A549 (cell line): ENCODE measurements around the gene SPACA7. TPM values are rescaled to one million over a fixed set of nuclear protein-coding genes. Genes with fewer than 3 reads are reported as not detected.

Experiments
- ATAC-seq, 2 experiments: fragments of 200-7000 bp in 1 of 2; fragments of >200 bp in 1 of 2; cut with Nextera tagmentation in 1 of 2; cut with Tn5 transposase in 1 of 2; 3 replicates each; pipeline versions ENCODE4 v1.8.0 to v1.9.1; 2018 to 2020; ENCODE audit warnings: mild to moderate bottlenecking in 1 of 2, moderate library complexity in 1 of 2
- CTCF ChIA-PET: fragments of 300-600 bp; sonication (Branson Sonifier 250); formaldehyde crosslinking; extraction: SDS; loops from one replicate; lab custom pipeline; 2021; ENCODE audit warnings: antibody characterized with exemption, inconsistent platforms; lab: Yijun Ruan, JAX
- POLR2A ChIA-PET: fragments of 350-600 bp; formaldehyde crosslinking; extraction: SDS; loops from one replicate; lab custom pipeline; 2021; ENCODE audit warnings: antibody characterized with exemption, inconsistent platforms; lab: Yijun Ruan, JAX
- DNase-seq, 2 experiments: peaks; one replicate each; pipeline versions ENCODE4 v3.0.0 to v3.0.0-alpha.2; 2011 to 2016; ENCODE audit warnings: low read depth in 1 of 2, low spot score in 1 of 2
- FAIRE-seq: peaks from 2 replicates; lab custom pipeline; 2011; peaks lifted over from hg19 to GRCh38; lab: Jason Lieb, UNC
- H3K27ac ChIP-seq, 2 experiments: fragments of >200 bp; sonication (Bioruptor Twin); formaldehyde crosslinking; 3 replicates each; pipeline ENCODE4 v1.5.1; 2016 to 2017
- H3K4me1 ChIP-seq: fragments of >200 bp; sonication (Bioruptor Twin); formaldehyde crosslinking; 3 replicates; pipeline ENCODE4 v1.6.1; 2016
- H3K4me2 ChIP-seq: fragments of >200 bp; sonication (Bioruptor Twin); formaldehyde crosslinking; 3 replicates; pipeline ENCODE4 v1.6.1; 2016
- H3K4me3 ChIP-seq: fragments of >200 bp; sonication (Bioruptor Twin); formaldehyde crosslinking; 3 replicates; pipeline ENCODE4 v1.5.1; 2016
- H3K9me3 ChIP-seq: fragments of >200 bp; sonication (Bioruptor Twin); formaldehyde crosslinking; 3 replicates; pipeline ENCODE4 v1.6.1; 2016
- CBX2 ChIP-seq: fragments of 200-600 bp; sonication (generic); IDR thresholded peaks from 2 replicates; pipeline ENCODE4 v1.6.1; 2016; ENCODE audit warnings: low read depth, mild to moderate bottlenecking, borderline replicate concordance
- CBX8 ChIP-seq: fragments of 200-600 bp; sonication (generic); IDR thresholded peaks from 2 replicates; pipeline ENCODE4 v1.6.1; 2016
- CHD4 ChIP-seq: fragments of 200-600 bp; sonication (generic); IDR thresholded peaks from 2 replicates; pipeline ENCODE4 v1.6.1; 2016; ENCODE audit warnings: antibody characterized with exemption, mild to moderate bottlenecking, borderline replicate concordance
- EHF ChIP-seq: fragments of 250-450 bp; sonication (Bioruptor Pico); IDR thresholded peaks from 2 replicates; pipeline ENCODE4 v1.5.0; 2020; ENCODE audit warnings: mild to moderate bottlenecking
- FOSL2 ChIP-seq, 2 experiments: fragments of 450-650 bp in 1 of 2; fragments of >200 bp in 1 of 2; sonication (Bioruptor Twin) in 1 of 2; formaldehyde crosslinking; IDR thresholded peaks; 2 replicates each; pipeline versions ENCODE4 v1.5.0 to v1.6.1; 2016 to 2020; ENCODE audit warnings: mild to moderate bottlenecking in 1 of 2, moderate library complexity in 1 of 2
- GATA3 ChIP-seq: IDR thresholded peaks from 2 replicates; pipeline ENCODE4 v1.6.1; 2012; ENCODE audit warnings: borderline replicate concordance
- JUNB ChIP-seq: fragments of >200 bp; sonication (Bioruptor Twin); formaldehyde crosslinking; IDR thresholded peaks from 2 replicates; pipeline ENCODE4 v1.6.1; 2016
- MAFK ChIP-seq: fragments of 450-650 bp; IDR thresholded peaks from 2 replicates; pipeline ENCODE4 v1.6.1; 2014; ENCODE audit not compliant: partially characterized antibody
- MAX ChIP-seq: IDR thresholded peaks from 2 replicates; pipeline ENCODE4 v1.6.1; 2012
- NR3C1 ChIP-seq: fragments of >200 bp; sonication (Bioruptor Twin); formaldehyde crosslinking; IDR thresholded peaks from 3 replicates; pipeline ENCODE4 v1.6.1; 2017
- POLR2A ChIP-seq: IDR thresholded peaks from 2 replicates; pipeline ENCODE4 v1.6.1; 2012; ENCODE audit warnings: mild to moderate bottlenecking, low read length
- POLR2AphosphoS2 ChIP-seq: conservative IDR thresholded peaks from 2 replicates; pipeline ENCODE4 v1.6.1; 2012; ENCODE audit warnings: low read length, improper control_type of control experiment, inconsistent platforms
- RFX5 ChIP-seq: fragments of 450-650 bp; IDR thresholded peaks from 2 replicates; pipeline ENCODE4 v1.7.1; 2014; ENCODE audit warnings: antibody characterized with exemption, mild to moderate bottlenecking, moderate library complexity
- RNF2 ChIP-seq: fragments of 200-600 bp; sonication (generic); IDR thresholded peaks from 2 replicates; pipeline ENCODE4 v1.6.1; 2016; ENCODE audit warnings: low read depth, mild to moderate bottlenecking, antibody characterized with exemption, moderate library complexity, borderline replicate concordance
- SMC3 ChIP-seq: fragments of >200 bp; sonication (Bioruptor Twin); formaldehyde crosslinking; IDR thresholded peaks from 3 replicates; pipeline ENCODE4 v1.6.1; 2018; ENCODE audit warnings: inconsistent platforms
- TFCP2L1 ChIP-seq: fragments of 250-450 bp; sonication (Bioruptor Pico); IDR thresholded peaks from 2 replicates; pipeline ENCODE4 v1.5.0; 2021; ENCODE audit warnings: mild to moderate bottlenecking
- TP53 ChIP-seq: fragments of 250-450 bp; sonication (Bioruptor Pico); IDR thresholded peaks from 2 replicates; pipeline ENCODE4 v1.5.0; 2021; ENCODE audit warnings: mild to moderate bottlenecking, moderate library complexity
- ZFP36 ChIP-seq: fragments of 450-650 bp; IDR thresholded peaks from 2 replicates; pipeline ENCODE4 v1.6.1; 2014; ENCODE audit warnings: borderline replicate concordance; ENCODE audit not compliant: partially characterized antibody
- ZSCAN20 ChIP-seq: fragments of 250-450 bp; sonication (Bioruptor Pico); IDR thresholded peaks from 2 replicates; pipeline ENCODE4 v1.8.0; 2022; ENCODE audit warnings: mild to moderate bottlenecking, moderate library complexity
- WGBS: methylation state at CpG from one replicate; pipeline ENCODE4 v1.1.6; 2017; ENCODE audit errors: missing lambda C conversion rate; 5-methylcytosine and 5-hydroxymethylcytosine counted together
- polyA plus RNA-seq, 4 experiments: library from polyadenylated mRNA; depleted of rRNA in 3 of 4; stranded (reverse); fragments of >200 nt; fragmentation: RNase III in 1 of 4; extraction: RNeasy Plus Mini Kit Qiagen cat#74134 plus additional on column Dnase treatment in 1 of 4; gene quantifications; 2 replicates in 3 of 4; 3 replicates in 1 of 4; pipeline ENCODE4 v1.2.3, GENCODE V29; 2011 to 2017
- TF ChIP-seq, protein P1 (sequence below): IDR thresholded peaks from 2 replicates; pipeline ENCODE4 v1.6.1; 2012; ENCODE audit warnings: low read depth, borderline replicate concordance
- TF ChIP-seq, protein P2 (sequence below): IDR thresholded peaks from 2 replicates; pipeline ENCODE4 v1.6.1; 2012
- TF ChIP-seq, protein P3 (sequence below): fragments of 200-600 bp; sonication (generic); IDR thresholded peaks from 2 replicates; pipeline ENCODE4 v1.6.1; 2016; ENCODE audit warnings: antibody characterized with exemption, mild to moderate bottlenecking, moderate library complexity

SPACA7 gene
- polyA plus RNA-seq, 2 of the 4 experiments (the other 2 are of a cell fraction), result not detected

DNA sequence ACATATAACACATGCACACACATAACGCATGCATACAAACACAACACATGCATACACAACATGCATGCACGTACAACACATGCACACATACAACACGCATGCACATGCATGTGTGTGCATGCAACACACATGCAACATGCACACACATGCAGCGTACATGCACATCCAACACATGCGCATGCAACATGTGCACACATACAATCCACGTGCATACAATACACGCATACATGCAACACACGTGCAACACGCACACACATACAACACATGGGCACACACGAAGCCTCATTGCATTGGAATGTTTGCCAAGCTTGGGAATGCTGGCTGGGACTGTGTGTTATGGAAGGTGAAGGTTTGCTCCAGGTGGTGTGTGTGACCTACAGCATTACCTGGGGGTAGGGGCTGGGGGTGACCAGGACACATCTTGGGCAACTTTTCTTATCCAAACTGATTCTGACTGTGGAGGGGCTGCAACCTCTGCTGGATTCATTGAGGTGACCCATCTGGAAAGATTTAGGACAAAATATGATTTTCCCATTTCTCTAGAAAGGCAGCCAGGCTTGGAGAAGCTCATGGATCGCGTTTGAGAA is 58.9 kb downstream of the SPACA7 start:
- POLR2A ChIA-PET, result no interaction called here

DNA sequence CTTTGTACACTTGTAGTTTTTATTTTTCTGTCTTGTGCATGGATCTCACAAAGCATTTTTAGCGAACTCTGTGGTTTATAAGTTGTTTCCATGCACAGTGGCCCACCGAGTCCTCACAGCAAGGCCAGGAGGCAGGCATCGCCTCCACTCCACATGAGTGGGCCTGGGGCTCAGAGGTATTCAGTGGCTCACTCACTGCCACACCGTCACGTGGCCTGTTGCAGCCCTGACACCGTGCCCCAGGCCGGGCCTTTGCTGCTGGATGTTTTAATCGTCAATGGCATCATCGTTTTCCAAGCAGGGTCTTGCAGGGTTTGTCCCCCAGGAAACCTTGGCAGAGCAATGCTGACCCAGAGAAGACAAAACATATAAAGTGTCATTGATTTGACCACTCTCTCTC is 59.8 kb downstream of the SPACA7 start:
- ChIA-PET CTCF (no interaction called here), POLR2A (no interaction called here)
- H3K4me1 ChIP-seq, result no peaks in the 10 kb centered on the region
- no peak overlapping the region for H3K4me2 ChIP-seq
- WGBS, result 23% methylated on average over 9 of the region's 9 CpGs
- TF ChIP-seq JUNB (no peak), RFX5 (no peak), ZSCAN20 (no peak), NR3C1 (no peak), GATA3 (no peak), RNF2 (no peak), CBX2 (no peak), TFCP2L1 (CRISPR knock-in tag) (no peak), TP53 (CRISPR knock-in tag) (no peak)
- TF ChIP-seq, protein P1, sequence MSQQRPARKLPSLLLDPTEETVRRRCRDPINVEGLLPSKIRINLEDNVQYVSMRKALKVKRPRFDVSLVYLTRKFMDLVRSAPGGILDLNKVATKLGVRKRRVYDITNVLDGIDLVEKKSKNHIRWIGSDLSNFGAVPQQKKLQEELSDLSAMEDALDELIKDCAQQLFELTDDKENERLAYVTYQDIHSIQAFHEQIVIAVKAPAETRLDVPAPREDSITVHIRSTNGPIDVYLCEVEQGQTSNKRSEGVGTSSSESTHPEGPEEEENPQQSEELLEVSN, result no peak
- FAIRE-seq, result no peak
- H3K4me3 ChIP-seq, result no peak overlapping the region
- no peak for ATAC-seq
- no peak for DNase-seq
- H3K9me3 ChIP-seq, result 0 out of 3 replicates have a peak, but pooled peaks cover 3% of the 10 kb centered on the region
- no peak overlapping the region for H3K27ac ChIP-seq

More for the DNA sequence above, 58.9 kb downstream of the SPACA7 start:
- FAIRE-seq (no peak), DNase-seq (no peak), ATAC-seq (no peak)
- CTCF ChIA-PET, result no interaction called here
- Histone ChIP-seq H3K4me3 (no peak overlapping the region), H3K4me1 (no peaks in the 10 kb centered on the region)
- WGBS, result 34% methylated on average over 12 of the region's 12 CpGs
- no peak for TF ChIP-seq POLR2A
- TF ChIP-seq GATA3, result no peak
- TF ChIP-seq ZFP36, result no peak
- no peak for TF ChIP-seq SMC3
- no peak for TF ChIP-seq FOSL2 (IDR thresholded peaks at IDR 0.05)
- TF ChIP-seq FOSL2 (CRISPR knock-in tag; IDR thresholded peaks at IDR 0.05), result no peak
- no peak for TF ChIP-seq MAX
- TF ChIP-seq, protein P2, sequence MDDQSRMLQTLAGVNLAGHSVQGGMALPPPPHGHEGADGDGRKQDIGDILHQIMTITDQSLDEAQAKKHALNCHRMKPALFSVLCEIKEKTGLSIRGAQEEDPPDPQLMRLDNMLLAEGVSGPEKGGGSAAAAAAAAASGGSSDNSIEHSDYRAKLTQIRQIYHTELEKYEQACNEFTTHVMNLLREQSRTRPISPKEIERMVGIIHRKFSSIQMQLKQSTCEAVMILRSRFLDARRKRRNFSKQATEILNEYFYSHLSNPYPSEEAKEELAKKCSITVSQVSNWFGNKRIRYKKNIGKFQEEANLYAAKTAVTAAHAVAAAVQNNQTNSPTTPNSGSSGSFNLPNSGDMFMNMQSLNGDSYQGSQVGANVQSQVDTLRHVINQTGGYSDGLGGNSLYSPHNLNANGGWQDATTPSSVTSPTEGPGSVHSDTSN, result no peak
- no peak for TF ChIP-seq POLR2AphosphoS2
- TF ChIP-seq CHD4, result no peak
- TF ChIP-seq, all 56 proteins: peak for 0
- Histone ChIP-seq H3K9me3 (0 out of 3 replicates have a peak, but pooled peaks cover 3% of the 10 kb centered on the region), H3K4me2 (no peak overlapping the region), H3K27ac (no peak overlapping the region)

GRCh38 chr13:112438094-112438493 is 61.9 kb downstream of the SPACA7 start:
- Histone ChIP-seq H3K9me3 (0 out of 3 replicates have a peak, but pooled peaks cover 3% of the 10 kb centered on the region), H3K27ac (no peak overlapping the region), H3K4me2 (no peak overlapping the region), H3K4me1 (no peaks in the 10 kb centered on the region), H3K4me3 (no peak overlapping the region)
- DNase-seq, result no peak
- ATAC-seq, result no peak
- CTCF ChIA-PET, result no interaction called here
- POLR2A ChIA-PET, result no interaction called here
- FAIRE-seq, result no peak
- TF ChIP-seq MAFK (no peak), CBX8 (no peak), TP53 (CRISPR knock-in tag) (no peak), CBX2 (no peak), EHF (no peak)
- TF ChIP-seq, protein P3, sequence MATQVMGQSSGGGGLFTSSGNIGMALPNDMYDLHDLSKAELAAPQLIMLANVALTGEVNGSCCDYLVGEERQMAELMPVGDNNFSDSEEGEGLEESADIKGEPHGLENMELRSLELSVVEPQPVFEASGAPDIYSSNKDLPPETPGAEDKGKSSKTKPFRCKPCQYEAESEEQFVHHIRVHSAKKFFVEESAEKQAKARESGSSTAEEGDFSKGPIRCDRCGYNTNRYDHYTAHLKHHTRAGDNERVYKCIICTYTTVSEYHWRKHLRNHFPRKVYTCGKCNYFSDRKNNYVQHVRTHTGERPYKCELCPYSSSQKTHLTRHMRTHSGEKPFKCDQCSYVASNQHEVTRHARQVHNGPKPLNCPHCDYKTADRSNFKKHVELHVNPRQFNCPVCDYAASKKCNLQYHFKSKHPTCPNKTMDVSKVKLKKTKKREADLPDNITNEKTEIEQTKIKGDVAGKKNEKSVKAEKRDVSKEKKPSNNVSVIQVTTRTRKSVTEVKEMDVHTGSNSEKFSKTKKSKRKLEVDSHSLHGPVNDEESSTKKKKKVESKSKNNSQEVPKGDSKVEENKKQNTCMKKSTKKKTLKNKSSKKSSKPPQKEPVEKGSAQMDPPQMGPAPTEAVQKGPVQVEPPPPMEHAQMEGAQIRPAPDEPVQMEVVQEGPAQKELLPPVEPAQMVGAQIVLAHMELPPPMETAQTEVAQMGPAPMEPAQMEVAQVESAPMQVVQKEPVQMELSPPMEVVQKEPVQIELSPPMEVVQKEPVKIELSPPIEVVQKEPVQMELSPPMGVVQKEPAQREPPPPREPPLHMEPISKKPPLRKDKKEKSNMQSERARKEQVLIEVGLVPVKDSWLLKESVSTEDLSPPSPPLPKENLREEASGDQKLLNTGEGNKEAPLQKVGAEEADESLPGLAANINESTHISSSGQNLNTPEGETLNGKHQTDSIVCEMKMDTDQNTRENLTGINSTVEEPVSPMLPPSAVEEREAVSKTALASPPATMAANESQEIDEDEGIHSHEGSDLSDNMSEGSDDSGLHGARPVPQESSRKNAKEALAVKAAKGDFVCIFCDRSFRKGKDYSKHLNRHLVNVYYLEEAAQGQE, result no peak
- 3% methylated on average over 1 of the region's 1 CpG for WGBS
